ENCODE data around the gene SMC1B.

DNA sequence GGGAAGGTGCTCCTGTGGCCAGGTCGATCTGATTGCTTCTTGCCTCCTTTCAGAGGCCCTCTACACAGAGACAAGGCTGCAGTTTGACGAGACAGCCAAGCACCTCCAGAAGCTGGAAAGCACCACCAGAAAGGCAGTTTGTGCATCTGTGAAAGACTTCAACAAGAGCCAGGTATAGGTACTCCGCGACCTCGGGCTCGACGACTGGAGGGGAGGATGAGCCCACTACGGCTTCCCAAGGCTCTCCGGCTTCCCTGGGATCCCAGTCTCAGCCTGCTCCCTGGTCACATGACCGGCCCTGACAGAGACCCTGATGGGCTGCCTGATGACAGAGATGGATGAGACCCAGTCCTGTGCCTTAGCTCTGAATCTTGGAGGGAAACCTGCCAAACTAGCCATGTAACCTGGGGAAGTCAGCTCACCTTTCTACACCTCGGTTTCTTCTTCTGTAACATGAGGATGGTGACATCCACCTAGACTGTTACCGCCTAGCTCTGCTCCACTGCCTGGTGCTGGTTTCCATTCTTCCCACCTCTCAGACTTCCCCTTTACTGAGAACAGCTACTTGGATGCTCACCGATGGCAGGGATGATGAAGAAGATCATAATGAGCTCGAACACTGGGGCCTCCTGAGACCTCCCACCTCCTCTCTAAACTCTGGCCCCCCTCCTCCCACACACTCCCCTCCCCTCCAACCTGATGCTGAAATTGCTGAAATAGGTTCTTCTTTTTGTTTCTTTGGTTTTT, 9.0 kb upstream of the SMC1B start:
- TF ChIP-seq GABPA (IDR thresholded peaks at IDR 0.05 in 1 of 2, conservative IDR thresholded peaks at IDR 0.05 in 1 of 2) (no peak), TAF1 (conservative IDR thresholded peaks at IDR 0.05) (no peak), JUND (IDR thresholded peaks at IDR 0.05) (no peak), HNF4G (IDR thresholded peaks at IDR 0.05) (no peak), SP1 (IDR thresholded peaks at IDR 0.05) (no peak)
- TF ChIP-seq, protein P1, sequence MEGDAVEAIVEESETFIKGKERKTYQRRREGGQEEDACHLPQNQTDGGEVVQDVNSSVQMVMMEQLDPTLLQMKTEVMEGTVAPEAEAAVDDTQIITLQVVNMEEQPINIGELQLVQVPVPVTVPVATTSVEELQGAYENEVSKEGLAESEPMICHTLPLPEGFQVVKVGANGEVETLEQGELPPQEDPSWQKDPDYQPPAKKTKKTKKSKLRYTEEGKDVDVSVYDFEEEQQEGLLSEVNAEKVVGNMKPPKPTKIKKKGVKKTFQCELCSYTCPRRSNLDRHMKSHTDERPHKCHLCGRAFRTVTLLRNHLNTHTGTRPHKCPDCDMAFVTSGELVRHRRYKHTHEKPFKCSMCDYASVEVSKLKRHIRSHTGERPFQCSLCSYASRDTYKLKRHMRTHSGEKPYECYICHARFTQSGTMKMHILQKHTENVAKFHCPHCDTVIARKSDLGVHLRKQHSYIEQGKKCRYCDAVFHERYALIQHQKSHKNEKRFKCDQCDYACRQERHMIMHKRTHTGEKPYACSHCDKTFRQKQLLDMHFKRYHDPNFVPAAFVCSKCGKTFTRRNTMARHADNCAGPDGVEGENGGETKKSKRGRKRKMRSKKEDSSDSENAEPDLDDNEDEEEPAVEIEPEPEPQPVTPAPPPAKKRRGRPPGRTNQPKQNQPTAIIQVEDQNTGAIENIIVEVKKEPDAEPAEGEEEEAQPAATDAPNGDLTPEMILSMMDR (IDR thresholded peaks at IDR 0.05; ENCODE audit: low read depth, low read length, missing input control): no peak
- TF ChIP-seq, protein P2, sequence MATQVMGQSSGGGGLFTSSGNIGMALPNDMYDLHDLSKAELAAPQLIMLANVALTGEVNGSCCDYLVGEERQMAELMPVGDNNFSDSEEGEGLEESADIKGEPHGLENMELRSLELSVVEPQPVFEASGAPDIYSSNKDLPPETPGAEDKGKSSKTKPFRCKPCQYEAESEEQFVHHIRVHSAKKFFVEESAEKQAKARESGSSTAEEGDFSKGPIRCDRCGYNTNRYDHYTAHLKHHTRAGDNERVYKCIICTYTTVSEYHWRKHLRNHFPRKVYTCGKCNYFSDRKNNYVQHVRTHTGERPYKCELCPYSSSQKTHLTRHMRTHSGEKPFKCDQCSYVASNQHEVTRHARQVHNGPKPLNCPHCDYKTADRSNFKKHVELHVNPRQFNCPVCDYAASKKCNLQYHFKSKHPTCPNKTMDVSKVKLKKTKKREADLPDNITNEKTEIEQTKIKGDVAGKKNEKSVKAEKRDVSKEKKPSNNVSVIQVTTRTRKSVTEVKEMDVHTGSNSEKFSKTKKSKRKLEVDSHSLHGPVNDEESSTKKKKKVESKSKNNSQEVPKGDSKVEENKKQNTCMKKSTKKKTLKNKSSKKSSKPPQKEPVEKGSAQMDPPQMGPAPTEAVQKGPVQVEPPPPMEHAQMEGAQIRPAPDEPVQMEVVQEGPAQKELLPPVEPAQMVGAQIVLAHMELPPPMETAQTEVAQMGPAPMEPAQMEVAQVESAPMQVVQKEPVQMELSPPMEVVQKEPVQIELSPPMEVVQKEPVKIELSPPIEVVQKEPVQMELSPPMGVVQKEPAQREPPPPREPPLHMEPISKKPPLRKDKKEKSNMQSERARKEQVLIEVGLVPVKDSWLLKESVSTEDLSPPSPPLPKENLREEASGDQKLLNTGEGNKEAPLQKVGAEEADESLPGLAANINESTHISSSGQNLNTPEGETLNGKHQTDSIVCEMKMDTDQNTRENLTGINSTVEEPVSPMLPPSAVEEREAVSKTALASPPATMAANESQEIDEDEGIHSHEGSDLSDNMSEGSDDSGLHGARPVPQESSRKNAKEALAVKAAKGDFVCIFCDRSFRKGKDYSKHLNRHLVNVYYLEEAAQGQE (IDR thresholded peaks at IDR 0.05): no peak
- TF ChIP-seq, protein P3, sequence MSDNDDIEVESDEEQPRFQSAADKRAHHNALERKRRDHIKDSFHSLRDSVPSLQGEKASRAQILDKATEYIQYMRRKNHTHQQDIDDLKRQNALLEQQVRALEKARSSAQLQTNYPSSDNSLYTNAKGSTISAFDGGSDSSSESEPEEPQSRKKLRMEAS (IDR thresholded peaks at IDR 0.05): no peak
